HPDE6-E6E7 (cell line): ENCODE data around the gene NME2.
"Not testable (repeated sequence)": the region's sequence is repeated elsewhere in the genome, so short reads cannot be mapped to it uniquely, and the experiment has no call there.

Experiments used
- DNase-seq: peaks from one replicate; pipeline ENCODE4 v3.0.0; 2011; ENCODE audit warnings: missing footprints; ENCODE audit errors: extremely low spot score

Gene NME2

DNA sequence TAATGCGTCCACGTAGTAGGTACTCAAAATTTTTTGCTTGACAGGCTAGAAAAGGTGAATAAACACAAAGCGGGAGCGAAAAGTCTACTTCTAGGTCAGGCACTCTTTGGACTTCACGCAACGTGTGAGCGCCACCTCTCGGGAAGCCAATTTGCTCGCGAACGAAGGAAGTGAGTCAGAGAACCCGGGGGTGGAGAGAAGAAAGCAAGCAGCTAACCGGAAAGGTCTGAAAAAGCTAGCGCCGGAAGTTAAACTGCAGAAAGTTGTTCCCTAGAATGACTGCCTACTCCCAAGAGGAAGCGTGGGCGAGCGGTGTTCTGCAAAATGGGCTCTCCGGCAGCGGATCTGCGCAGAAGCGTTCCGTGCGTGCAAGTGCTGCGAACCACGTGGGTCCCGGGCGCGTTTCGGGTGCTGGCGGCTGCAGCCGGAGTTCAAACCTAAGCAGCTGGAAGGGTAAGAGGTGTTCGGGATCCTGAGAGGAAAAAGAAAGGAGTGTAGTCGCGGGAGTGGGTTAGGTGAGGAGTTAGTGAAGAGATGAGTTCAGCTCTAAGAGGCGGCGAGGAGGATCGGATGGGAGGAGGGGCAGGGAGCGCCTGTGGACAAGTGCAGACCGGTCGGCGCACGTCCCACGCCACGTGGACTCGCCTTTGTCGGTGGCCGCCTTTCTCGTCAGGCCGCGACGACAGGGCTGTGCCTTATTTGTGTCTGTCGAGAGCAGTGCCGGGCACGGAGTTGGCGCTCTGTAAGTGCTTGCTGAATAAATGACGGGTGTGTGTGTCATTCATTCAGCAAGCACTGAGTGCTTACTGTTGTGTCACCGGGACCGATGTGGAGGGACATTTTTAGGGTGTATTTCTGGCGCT, 12.8 kb upstream of the NME2 start, which contains the start of gene NME1:
TSS of gene NME1 (plus strand) at position 350 of the 863 bp plus-strand sequence. CDS start 2,096 bp downstream, outside the sequence.
- DNase-seq, result peak; percentile 99

DNA sequence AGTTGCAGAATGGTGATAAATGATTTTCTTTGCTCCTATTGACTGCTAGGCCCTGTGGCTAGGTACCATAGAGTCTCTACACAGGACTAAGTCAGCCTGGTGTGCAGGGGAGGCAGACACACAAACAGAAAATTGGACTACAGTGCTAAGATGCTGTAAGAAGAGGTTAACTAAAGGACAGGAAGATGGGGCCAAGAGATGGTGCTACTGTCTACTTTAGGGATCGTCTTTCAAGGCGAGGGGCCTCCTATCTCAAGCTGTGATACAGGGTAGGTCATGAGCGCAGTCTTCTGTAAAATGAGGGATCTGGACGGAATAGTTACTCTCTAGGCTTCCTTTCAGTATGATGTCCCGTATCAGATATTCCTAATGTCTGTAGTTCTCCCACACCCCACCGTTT, 12.0 kb upstream of the NME2 start:
- no peak for DNase-seq

DNA sequence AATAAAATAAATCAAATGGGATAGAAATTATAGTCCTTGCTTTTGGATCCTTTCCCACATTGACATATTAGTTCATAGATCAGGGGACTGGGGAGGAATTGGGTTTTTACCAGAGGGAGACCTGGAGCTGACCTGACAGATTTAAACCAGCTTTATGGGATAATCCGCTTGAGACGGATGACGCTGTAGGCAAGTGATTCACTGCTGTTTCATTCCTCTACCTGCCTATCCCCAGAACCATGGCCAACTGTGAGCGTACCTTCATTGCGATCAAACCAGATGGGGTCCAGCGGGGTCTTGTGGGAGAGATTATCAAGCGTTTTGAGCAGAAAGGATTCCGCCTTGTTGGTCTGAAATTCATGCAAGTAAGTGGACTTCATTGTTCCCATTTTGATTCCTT, 10.8 kb upstream of the NME2 start:
- DNase-seq, result no peak

DNA sequence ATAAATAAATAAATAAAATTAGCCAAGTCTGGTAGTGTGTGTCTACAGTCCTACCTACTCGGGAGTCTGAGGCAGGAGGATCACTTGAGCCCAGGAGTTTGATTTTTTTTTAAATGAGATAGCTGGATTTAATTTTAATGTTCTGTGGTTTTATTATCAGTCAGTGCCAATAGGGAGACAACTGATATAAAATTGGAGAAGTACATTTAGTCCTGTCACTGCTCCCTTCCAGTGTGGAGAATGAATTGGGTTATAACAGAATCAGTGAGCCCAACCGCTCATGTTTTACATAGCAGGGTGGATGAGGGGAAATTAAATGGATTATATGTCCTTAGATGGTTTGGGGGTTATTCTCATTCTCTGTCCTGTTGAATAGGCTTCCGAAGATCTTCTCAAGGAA, 6.6 kb upstream of the NME2 start:
- DNase-seq, result no peak

DNA sequence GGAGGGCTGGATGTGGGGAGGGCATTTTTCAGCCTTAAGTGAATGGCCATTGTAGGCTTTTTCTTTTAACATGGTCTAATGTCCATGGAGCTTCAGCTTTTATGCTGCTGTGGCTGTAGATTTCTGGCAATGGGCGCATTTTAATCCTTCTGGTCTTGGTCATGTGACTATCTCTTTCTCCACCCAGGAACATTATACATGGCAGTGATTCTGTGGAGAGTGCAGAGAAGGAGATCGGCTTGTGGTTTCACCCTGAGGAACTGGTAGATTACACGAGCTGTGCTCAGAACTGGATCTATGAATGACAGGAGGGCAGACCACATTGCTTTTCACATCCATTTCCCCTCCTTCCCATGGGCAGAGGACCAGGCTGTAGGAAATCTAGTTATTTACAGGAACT, 4.7 kb upstream of the NME2 start:
- no peak for DNase-seq

DNA sequence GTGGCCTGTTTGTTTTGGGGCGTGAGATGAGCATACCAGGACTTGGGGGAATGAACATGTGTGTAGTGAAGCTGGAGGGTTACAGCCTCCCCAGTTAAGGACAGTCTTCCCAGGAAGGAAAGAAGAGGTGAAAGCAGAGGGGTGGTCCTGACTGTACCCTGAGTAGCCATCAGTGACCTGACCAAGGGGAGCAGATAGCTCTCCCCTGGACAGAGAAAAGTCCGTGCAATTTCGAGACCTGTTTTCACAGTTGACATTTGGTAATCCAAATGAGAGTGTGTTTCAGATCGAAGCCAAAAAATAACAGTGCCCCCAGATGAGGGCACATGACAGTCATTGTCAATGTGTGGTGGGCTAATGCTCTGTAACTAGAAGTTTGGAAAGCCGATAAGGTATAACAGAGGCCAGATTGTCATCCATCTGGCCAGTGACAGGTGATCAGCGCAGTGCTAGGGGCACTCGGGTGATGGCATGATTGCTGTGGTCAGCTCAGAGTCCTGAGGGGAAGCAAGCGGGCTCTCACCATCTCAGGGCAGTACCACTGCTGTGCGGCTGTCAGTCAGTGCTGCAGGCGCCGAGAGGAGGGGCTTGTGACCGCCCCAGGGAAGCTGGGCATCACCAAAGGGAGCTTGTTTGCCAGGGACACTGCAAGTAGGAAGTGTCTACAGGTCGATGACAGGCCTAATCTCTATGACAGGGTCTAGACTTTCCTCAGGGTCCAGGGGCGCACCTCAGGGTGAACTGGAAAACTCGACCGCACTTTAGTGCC, 1.1 kb upstream of the NME2 start:
- no peak for DNase-seq

DNA sequence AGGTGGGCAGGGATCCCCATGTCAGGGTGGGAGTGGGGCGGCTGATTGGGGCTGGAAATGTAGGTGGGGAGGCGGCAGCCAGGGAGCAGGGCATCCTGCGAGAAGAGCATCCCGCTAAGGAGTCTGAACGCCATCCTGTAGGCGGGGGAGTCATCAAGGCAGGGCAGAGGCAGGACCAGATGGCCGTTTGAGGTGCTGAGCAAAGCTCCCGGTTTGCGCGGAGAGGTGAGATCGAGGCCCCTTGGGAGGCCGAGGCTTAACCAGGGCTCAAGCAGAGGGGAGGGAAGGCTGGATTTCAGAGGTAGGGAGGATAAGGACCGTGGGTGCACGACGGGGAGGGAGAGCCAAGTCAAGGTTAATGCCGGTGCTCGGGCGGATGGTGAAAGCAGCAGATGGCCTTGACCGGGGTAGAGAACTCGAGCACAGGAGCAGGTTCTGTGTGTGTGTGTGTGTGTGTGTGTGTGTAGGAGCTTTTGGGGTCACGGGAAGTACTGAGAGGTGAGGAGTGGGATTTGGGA, 472 bp upstream of the NME2 start:
- DNase-seq, result no peak

DNA sequence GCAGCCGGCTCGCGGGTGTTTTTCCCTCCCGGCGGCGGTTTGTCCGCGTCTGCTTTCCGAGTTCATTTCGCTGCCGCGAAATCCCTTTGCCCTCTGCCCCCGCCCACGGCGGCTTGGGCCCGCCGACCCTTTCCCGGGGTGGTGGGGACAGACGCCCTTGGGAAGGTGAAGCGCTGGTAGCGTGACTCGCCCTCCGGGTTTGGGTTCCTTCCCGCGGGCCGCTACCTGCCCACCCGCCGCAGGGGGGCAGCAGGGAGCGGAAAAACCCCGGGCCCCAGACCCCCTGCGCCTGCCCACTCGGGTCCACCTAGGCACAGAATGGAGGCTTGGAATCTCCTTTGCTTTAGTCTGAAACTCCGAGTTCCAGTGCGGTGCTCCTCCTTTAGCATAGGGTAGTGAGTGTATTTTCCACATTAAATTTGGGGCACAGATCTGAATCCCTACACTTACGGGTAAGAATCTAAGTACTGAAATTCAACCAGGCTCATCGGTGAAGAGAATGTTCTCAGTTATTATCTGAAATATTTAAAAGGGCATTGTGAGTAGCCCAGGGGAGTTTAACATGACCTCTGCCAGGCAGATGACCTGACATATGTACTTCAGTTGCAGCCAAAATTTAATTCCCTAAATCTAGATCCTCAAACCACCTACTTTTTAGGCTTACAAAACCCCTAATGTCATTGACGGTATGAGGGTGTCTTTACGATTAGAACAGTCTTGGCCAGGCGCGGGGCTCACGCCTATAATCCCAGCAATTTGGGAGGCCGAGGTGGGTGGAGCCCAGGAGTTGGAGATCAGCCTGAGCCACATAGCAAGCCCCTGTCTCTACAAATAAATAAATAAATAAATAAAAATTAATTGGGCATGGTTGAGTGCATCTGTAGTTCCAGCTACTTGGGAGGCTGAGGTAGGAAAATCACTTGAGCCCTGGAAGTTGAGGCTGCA, 1.0 kb downstream of the NME2 start:
- peak; percentile 64 for DNase-seq

DNA sequence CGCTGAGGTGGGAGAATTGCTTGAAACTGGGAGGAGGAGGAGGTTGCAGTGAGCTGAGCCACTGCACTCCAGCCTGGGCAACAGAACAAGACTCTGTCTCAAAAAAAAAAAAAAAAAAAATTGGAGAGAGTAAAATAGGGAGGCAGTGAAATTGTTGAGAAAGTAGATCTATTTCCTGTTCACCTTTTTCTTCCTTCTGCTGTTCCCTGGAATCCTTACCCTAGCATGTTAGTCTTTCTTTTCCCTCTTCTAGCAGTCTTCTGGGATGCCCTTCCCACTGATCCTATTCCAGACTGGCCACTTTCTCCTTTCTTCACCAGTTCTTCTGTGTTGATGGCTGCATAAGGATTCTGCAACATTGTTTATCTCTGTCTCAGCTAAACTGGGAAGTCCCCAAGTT, 3.1 kb downstream of the NME2 start:
- no peak for DNase-seq

DNA sequence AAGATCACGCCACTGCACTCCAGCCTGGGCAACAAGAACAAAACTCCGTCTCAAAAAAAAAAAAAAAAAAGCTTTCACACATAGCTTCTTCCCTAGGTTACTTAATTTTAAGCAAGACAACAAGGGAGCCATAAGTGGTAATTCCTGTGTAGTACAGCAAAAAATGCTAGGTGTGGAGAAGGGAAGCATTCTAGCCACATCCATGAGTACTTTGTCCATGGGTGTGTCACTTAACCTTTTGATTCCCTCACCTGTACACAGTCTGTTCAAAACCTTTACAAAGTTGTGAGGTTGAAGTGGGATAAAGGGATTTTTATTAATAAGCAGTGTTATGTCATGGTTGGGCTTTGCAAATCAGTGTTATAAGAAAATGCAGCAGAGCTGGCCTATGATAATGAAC, 4.5 kb downstream of the NME2 start:
- DNase-seq, result no peak

DNA sequence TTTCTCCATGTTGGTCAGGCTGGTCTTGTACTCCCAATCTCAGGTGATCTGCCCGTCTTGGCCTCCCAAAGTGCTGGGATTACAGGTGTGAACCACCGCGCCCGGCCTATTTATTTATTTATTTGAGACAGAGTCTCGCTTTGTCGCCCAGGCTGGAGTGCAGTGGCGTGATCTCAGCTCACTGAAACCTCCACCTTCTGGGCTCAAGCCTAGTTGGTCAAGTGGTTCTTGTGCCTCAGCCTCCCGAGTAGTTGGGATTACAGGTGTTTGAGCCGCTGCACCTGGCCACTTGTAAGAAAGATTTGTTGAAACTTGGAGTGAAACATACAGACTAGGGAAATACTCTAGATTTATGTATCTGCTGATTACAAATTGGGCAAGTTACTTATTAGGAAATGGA, 5.8 kb downstream of the NME2 start:
- not testable (repeated sequence) for DNase-seq

DNA sequence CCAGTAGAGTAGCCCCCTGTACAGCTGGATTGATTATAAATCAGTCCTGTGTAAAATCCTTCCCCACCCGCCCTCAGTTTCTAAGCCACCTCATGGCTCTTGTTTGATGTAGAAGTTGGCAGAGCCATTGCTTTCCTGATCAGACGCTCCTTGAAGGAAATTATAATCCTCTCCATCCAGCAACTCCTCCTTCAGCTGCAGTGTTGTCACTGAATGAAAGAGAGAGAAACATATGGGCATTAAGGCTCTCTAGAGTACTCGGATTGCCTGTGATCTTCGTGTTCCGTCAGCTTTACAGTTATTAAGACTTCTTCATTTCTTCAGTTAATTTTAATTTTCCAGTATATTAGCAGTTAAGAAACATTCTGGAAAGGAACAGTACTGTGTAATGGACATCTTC, 14.3 kb downstream of the NME2 start:
- DNase-seq, result no peak

DNA sequence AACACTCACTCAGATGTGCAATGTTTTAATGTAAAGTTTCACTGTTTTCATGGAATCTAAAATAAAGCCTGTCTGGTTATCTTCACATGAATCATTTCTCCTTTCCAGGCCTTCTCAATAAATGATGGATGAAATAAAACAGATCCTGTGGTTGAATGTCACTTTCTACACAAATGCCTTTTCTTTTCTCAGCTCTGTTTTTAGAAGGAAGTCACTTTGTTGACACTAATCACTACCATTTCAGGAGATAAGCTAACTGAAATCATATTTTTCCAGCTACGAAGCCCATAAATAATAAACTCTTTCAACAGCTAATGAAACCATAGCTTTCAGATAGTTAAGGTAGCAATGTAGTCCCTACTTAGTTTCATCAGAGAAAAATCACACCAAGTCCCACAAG, 17.9 kb downstream of the NME2 start:
- no peak for DNase-seq

DNA sequence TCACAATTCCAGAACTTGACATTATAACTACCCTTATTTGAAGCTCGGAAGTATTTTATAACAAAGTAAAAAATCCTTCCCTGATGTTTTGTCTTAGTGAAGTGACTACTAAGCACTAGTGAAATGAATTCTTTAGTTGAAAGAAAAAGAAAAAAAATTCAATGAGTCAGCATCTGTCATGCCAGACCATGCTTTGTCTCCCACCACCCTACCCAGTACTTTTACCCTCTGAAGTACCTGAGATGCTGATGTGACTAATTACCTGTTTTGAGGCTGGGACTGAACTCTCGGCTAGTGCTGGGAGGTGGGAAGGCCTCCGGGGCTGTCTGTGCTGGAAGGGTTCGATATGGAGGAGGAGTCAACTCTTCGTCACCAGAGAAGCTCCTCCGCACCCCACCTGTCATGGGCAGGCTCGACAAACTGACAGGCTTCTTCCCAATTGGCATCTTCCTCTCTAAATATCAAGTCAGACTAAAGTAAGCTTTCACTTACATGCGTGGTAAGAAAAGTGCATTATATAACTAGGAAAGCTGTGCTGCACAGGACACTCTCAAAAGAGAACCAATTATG, 19.6 kb downstream of the NME2 start:
- no peak for DNase-seq

DNA sequence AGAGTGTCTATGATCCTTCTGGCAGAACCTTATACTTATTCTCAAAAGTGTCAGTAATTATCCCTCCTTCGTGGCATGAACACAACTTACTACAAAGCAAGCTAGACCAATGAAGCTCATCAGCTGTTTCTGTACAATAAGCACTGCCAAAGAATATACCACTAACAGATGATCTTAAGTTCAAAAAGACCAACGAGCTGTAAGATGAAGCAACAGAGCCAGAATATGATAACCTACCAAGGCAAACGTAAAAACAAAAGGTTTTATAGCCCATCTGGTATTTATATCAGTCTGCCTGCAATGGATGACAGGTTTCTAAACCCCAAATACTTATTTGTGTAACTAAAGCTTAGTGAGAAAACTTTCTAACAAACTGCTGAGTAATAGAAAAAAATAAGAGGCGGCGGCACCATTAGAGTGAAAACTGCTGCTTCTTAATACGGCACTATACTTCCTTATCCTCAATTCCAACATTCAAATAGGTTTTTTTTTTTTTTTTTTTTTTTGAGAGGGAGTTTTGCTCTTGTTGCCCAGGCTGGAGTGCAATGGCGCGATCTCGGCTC, 22.1 kb downstream of the NME2 start:
- DNase-seq, result no peak

DNA sequence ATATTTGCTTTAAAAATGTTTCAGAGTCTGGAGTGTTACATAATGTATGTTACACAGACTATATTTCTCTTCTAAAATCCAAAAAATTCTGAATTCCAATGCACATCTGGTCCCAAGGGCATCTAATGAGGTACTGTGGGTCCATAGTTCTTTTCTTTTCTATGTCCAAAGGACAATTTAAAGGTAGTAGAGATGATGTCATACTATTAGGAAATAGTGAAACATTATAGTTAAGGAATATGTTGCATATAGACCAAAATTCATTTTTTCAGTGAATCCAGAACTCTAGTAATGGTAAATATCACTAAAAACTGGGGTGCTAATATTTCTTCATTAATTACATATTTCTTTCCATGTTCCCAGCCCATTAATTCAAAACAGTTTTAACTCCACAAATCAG, 23.0 kb downstream of the NME2 start:
- DNase-seq, result no peak

DNA sequence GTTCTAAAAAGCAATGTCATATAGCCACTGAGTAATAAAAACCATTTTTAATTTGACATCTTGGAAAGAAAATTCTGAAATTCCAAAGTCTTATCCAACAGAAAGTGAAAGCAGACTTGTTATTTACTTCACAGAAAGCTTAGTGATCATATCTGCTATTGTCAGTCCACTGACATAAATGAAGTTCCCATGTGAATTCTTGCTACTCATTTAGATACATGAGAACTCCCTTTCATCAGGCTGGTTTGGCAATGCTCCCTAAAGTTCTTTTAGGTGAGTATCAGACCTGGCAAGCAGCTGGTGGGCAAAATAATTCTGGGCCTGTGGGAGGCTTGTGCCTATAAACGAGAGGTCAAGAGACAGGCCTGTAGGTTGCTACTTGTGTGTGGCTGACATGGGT, 23.4 kb downstream of the NME2 start:
- DNase-seq, result no peak

DNA sequence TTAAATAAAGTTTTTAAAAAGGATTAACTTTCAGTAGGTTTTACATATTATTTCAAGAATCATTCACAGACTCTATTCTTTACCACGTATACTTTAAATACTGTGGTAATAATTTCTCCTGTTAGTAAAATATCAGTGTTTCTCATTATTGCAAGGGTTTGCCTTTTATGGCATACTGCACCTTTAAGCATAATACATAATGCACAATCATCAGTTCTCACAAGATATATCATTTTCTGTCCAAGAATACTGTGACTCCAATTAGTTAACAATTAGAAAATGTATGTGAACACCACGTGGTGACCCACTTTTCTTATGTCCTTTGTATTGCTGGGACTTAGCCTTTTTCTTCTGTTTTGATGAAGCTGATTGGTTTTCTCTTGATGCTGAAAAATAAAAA, 25.7 kb downstream of the NME2 start:
- no peak for DNase-seq

DNA sequence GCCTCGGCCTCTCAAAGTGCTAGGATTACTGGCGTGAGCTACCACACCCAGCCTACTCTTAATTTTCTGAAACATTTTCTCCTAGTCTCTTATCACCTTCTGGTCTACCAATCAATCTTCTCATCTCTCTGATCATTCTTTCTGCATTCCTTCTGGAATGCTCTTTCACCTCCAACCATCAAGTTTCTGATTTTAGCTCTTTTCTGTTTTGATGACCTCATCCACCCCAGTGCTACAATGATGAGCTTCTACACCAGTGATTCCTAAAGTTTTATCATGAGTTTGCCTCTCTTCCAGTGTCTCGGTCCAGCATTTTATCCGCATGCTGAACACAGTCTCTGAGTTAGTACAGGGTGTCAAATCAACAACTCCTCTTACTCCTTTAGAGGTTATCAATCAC, 31.5 kb downstream of the NME2 start:
- no peak for DNase-seq

DNA sequence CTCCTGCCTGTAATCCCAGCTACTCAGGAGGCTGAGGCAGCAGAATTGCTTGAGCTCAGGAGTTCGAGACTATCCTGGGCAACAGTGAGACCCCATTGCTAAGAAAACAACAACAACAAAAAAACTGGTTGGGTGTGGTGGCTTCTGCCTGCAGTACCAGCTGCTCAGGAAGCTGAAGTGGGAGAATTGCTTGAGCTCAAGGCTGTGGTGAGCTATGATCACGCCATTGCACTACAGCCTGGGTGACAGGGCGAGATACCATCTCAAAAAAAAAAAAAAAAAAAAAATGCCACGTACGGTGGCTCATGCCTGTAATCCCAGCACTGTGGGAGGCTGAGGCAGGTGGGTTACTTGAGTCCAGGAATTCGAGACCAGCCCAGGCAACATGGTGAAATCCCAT, 34.1 kb downstream of the NME2 start:
- no peak for DNase-seq

DNA sequence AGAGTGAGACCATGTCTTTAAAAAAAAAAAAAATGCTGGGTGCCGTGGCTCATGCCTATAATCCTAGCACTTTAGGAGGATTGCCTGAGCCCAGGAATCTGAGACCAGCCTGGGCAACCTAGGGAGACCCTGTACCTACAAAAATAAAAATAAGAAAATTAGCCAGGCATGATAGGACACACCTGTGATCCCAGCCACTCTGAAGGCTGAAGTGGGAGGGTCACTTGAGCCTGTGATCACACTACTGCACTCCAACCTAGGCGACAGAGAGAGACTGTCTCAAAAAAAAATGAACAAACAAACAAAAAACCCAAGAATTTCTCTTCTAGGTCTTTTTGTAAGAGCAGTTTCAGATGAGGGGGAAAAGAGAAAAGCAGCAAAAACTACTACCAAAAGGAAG, 34.6 kb downstream of the NME2 start:
- no peak for DNase-seq
